Bronchus fibroblast of lung (primary cell): ENCODE data around the gene ZNF618. TPM values are rescaled to one million over a fixed set of nuclear protein-coding genes. Genes with fewer than 3 reads are reported as not detected.

ENCODE experiments used
- total RNA-seq: library from RNA; depleted of rRNA; stranded (reverse); fragments of >200 nt; gene quantifications from 2 replicates; pipeline ENCODE4 v1.2.3, GENCODE V29; 2015

ZNF618 gene, protein sequence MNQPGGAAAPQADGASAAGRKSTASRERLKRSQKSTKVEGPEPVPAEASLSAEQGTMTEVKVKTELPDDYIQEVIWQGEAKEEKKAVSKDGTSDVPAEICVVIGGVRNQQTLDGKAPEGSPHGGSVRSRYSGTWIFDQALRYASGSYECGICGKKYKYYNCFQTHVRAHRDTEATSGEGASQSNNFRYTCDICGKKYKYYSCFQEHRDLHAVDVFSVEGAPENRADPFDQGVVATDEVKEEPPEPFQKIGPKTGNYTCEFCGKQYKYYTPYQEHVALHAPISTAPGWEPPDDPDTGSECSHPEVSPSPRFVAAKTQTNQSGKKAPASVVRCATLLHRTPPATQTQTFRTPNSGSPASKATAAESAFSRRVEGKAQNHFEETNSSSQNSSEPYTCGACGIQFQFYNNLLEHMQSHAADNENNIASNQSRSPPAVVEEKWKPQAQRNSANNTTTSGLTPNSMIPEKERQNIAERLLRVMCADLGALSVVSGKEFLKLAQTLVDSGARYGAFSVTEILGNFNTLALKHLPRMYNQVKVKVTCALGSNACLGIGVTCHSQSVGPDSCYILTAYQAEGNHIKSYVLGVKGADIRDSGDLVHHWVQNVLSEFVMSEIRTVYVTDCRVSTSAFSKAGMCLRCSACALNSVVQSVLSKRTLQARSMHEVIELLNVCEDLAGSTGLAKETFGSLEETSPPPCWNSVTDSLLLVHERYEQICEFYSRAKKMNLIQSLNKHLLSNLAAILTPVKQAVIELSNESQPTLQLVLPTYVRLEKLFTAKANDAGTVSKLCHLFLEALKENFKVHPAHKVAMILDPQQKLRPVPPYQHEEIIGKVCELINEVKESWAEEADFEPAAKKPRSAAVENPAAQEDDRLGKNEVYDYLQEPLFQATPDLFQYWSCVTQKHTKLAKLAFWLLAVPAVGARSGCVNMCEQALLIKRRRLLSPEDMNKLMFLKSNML
- total RNA-seq: 6.4 TPM in 2 replicates

DNA sequence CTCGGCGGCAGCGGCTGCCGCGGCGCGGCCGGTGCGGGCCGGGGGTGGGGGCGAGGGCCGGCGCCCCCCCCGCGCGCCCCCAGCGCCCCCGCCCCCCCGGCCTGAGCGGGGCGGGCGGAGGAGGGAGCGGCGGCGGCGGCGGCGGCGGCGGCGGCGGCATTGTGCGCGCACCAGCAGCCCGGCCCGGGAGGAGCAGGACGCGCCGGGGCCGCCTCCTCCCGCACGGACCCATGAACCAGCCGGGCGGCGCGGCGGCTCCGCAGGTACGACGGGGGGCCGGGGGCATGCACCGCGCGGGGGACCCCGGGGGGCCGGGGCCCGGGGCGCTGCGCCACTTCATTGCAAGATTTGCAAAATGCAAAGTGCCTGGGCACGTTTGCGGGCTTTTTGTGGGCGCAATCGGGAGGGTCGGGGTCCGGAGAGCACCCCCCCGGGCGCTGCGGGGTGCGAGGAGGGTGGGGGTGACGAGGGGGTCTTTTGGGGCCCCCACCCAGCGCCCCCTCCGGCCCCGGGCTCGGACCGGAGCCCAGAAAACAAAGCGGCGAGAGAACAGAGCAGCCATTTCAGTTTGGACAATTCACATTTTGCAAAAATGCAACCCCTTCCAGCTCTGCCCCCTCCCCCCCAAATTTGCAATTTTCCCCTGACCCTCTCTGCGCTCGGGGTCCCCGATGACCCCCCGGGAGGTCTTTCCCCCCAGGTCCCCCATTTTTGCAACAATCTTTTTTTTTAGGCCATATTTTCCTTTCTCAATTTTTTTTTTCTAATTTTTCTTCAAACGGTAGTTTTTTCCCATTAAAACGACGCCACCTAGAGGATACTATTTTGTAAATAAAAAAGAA lies at the start of gene ZNF618:
TSS of gene ZNF618 (plus strand) at position 159 of the 842 bp plus-strand sequence. CDS start at position 231, 72 bp downstream.

DNA sequence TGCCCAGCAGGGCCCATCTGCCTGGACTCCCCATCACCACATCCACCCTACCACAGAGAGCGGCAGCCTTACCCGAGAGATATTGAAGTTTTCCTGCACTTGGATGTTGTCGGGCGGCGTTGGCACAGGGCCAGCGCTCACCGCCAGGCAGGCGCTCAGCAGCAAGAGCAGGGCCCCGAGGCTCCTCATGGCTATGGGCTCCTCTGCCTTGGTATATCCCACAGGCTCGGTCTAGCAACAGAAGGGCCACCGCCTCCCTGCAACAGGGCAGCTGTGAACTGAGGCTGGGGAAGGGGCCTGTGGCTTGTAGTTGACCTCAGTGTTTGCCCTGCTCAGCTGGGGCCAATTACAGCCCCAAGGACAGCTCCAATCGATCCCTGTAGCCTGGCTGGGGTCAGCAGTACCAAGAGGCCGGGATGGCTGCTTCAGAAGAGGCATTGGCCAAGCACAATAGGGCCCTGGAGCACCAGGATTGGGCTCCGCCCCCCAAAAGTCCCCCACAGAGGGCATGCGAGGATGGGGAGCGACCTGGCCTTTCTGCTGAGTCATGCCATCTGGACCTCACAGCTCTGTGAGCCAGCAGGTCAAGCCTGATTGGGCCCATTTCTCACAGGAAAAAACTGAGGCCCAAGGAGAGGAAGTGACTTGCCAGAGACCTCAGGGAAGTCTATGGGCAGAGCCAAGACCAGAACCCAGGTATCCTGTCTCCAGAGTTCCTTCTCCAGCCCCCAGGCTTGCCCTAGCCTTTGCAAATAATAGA lies 202.1 kb downstream of the ZNF618 start, which contains the start of gene AMBP:
TSS of gene AMBP (minus strand) at position 280 of the 760 bp plus-strand sequence. CDS start at position 189, 91 bp downstream.

DNA sequence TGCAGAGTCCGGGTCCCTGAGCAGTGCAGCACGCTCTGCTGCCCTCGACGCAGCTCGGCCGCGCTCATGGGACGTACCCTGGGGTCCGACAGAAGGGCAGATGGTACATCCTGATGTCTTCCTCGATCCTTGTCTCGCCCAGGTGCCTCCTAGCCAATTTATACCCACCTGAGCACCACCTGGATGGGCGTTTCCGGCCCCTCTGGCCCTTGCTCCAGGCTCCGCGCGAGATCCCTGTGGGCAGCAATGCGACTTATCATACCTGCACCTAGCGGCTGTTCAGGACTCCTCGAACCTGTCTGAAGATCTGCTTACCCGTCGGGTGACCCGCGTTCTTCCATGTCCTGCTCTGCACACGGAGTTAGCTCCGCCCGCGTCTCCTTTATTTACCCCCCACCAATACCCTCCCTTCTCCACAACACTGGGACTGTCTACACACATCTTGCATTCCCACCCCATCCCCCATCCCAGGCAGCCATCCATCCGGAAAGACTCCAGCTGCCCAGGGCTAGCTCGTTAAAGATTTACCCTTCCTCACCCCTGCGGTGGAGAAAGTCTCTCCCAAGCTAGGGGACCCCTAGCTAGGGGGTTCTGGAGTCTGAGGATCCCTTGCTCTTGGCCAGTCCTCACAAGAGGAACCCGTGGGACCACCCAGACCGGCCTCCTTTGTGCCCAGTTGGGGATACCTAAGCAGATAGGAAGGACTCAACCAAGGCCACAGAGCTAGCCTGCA lies 223.0 kb downstream of the ZNF618 start, which contains the start of gene KIF12:
TSS of gene KIF12 (minus strand) at position 357 of the 733 bp plus-strand sequence. CDS start at position 341, 16 bp downstream.

Other genes with a start within 250 kb of the ZNF618 start
- not detected in 2 replicates for gene AMBP, start 202.0 kb downstream of the ZNF618 start, total RNA-seq
- gene KIF12, start 223.0 kb downstream of the ZNF618 start, total RNA-seq: not detected in 2 replicates